ENCODE measurements around the gene BTBD9. TPM values are rescaled to one million over a fixed set of nuclear protein-coding genes. Genes with fewer than 3 reads are reported as not detected.

BTBD9 gene
- total RNA-seq, 1 donor from 2014 or later: 24.1 TPM

DNA sequence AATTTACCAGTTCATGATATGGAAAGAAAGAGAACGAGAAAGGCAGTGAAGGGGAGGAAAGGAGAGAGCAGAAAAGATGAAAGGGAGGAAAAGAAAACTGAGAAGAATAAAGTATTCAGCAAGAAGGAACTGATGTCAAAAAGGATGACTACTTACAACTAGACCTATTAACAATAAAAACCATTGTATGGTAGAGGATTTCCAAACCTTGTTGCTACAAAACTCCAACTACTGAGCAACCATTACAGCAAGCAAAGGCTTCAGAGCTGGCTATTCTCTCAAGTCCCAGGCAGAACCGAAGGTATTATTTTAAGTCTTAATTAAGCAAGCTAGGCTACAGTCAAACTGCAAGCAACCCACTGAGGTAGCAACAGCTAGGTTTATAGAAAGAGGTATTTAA lies 142.2 kb downstream of the BTBD9 start:
- no peaks in the 10 kb centered on the region for H3K9me3 ChIP-seq
- H3K27me3 ChIP-seq: no peaks in the 10 kb centered on the region
- no peaks in the 10 kb centered on the region for H3K36me3 ChIP-seq
- TF ChIP-seq, protein P1, sequence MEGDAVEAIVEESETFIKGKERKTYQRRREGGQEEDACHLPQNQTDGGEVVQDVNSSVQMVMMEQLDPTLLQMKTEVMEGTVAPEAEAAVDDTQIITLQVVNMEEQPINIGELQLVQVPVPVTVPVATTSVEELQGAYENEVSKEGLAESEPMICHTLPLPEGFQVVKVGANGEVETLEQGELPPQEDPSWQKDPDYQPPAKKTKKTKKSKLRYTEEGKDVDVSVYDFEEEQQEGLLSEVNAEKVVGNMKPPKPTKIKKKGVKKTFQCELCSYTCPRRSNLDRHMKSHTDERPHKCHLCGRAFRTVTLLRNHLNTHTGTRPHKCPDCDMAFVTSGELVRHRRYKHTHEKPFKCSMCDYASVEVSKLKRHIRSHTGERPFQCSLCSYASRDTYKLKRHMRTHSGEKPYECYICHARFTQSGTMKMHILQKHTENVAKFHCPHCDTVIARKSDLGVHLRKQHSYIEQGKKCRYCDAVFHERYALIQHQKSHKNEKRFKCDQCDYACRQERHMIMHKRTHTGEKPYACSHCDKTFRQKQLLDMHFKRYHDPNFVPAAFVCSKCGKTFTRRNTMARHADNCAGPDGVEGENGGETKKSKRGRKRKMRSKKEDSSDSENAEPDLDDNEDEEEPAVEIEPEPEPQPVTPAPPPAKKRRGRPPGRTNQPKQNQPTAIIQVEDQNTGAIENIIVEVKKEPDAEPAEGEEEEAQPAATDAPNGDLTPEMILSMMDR (IDR thresholded peaks at IDR 0.05): no peak
- TF ChIP-seq POLR2A (IDR thresholded peaks at IDR 0.05): no peak
- TF ChIP-seq POLR2AphosphoS5 (IDR thresholded peaks at IDR 0.05; ENCODE audit: insufficient read depth in 1 of 2, low read depth in 1 of 2): no peak
- H3K4me3 ChIP-seq: no peak overlapping the region
- peaks cover 5% of the 10 kb centered on the region for H3K4me1 ChIP-seq
- intact Hi-C loops (cut with DNase I): no loop called here
- no peak overlapping the region for H3K27ac ChIP-seq
- no peak for DNase-seq (ENCODE audit: extremely low spot score in 2 of 2)

DNA sequence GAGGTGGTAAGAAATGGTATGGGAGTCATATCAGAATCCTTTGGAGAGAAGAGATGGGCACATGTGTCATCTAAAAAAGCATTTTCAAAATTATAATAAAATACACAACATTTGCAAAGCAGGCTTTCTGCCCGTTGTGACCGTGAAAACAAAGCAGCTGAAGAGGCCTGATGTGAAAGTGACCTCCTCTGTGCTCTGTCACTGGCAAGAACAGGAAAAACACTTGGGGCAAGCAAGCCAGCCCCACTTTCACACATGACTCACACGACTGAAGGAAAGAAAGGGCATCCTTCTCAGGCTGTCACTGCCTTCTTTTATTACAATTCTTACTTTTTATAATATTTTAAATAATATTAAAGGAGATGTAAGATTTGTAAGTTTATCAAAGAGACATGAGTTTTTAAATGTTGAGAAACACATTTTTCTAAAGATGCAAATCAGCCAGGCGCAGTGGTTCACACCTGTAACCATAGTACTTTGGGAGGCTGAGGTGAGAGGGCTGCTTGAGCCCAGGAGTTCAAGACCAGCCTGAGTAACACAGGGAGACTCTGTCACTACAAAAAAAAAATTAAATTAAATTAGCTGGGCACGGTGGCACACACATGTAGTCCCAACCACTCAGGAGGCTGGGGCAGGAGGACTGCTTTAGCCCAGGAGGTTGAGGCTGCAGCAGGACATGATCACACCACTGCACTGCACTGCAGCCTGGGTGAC lies 143.7 kb downstream of the BTBD9 start:
- H3K9me3 ChIP-seq: no peaks in the 10 kb centered on the region
- H3K4me1 ChIP-seq: peaks cover 5% of the 10 kb centered on the region
- H3K4me3 ChIP-seq: no peak overlapping the region
- intact Hi-C loops (cut with DNase I): no loop called here
- H3K36me3 ChIP-seq: no peaks in the 10 kb centered on the region
- no peaks in the 10 kb centered on the region for H3K27me3 ChIP-seq
- H3K27ac ChIP-seq: no peak overlapping the region
- no peak for DNase-seq (ENCODE audit: extremely low spot score in 2 of 2)
- TF ChIP-seq POLR2AphosphoS5 (IDR thresholded peaks at IDR 0.05; ENCODE audit: insufficient read depth in 1 of 2, low read depth in 1 of 2): no peak
- TF ChIP-seq, protein P1 (IDR thresholded peaks at IDR 0.05): no peak
- no peak for TF ChIP-seq POLR2A (IDR thresholded peaks at IDR 0.05)

DNA sequence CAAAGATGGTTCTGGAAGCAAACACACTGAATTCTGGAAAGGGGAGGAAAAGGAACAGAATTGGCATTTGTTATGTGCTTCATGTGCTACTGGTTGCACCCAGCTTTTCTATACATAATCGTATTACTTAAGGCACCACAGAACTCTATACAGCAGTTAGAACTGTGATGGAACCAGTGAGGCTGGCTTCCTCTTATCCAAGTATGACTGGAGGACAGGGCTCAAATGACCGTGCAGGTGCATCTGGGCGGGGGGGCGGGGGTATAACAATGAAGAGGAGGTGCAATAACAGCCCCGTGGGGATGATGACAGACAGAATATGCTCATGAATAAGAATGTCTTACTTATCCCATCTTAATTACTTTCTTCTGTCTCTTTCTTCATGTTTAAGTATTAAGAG lies 144.2 kb downstream of the BTBD9 start:
- Histone ChIP-seq H3K9me3 (no peaks in the 10 kb centered on the region), H3K27ac (no peak overlapping the region), H3K4me3 (no peak overlapping the region), H3K4me1 (peaks cover 5% of the 10 kb centered on the region), H3K36me3 (no peaks in the 10 kb centered on the region), H3K27me3 (no peaks in the 10 kb centered on the region)
- no peak for DNase-seq (ENCODE audit: extremely low spot score in 2 of 2)
- TF ChIP-seq POLR2A (IDR thresholded peaks at IDR 0.05) (no peak), POLR2AphosphoS5 (IDR thresholded peaks at IDR 0.05; ENCODE audit: insufficient read depth in 1 of 2, low read depth in 1 of 2) (no peak)
- TF ChIP-seq, protein P1 (IDR thresholded peaks at IDR 0.05): no peak
- intact Hi-C loops (cut with DNase I): no loop called here

DNA sequence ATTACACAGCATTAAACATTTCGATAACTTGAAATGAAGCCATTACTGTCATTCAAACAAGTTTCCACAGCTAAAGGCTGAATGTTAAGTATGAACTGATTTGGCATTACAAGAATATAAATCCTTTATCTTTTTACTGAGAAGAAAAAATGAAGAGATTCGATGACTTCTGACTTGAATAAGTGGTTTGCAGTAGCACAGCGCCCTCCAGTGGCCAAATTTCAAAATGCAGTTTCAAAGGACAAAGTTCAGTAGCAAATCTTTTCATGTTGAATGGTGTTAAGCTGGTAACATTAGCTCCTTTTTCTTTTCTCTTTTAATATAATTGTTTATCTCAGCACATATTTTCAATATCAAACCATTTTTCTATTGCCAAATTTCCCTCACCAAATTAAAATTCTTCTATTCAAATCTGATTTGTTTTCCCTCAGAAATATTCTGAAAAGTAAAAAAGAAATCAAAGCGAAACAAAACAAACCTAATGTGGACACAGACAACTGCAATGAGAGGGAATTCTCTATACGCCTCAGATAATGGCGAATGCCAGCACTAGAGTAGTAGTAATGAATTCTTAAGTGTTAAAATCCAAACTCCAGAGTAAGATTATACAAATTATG lies 145.7 kb downstream of the BTBD9 start:
- H3K36me3 ChIP-seq: no peaks in the 10 kb centered on the region
- no peak overlapping the region for H3K27ac ChIP-seq
- intact Hi-C loops (cut with DNase I): no loop called here
- H3K9me3 ChIP-seq: no peaks in the 10 kb centered on the region
- TF ChIP-seq POLR2AphosphoS5 (IDR thresholded peaks at IDR 0.05; ENCODE audit: insufficient read depth in 1 of 2, low read depth in 1 of 2) (peak in 1 of 2 donors; percentile 72), POLR2A (IDR thresholded peaks at IDR 0.05) (no peak)
- TF ChIP-seq, protein P1 (IDR thresholded peaks at IDR 0.05): peak; percentile 73 to 92 (median 78)
- no peaks in the 10 kb centered on the region for H3K27me3 ChIP-seq
- H3K4me1 ChIP-seq: peaks cover 11% of the 10 kb centered on the region
- H3K4me3 ChIP-seq: no peak overlapping the region
- DNase-seq (ENCODE audit: extremely low spot score in 2 of 2): no peak

DNA sequence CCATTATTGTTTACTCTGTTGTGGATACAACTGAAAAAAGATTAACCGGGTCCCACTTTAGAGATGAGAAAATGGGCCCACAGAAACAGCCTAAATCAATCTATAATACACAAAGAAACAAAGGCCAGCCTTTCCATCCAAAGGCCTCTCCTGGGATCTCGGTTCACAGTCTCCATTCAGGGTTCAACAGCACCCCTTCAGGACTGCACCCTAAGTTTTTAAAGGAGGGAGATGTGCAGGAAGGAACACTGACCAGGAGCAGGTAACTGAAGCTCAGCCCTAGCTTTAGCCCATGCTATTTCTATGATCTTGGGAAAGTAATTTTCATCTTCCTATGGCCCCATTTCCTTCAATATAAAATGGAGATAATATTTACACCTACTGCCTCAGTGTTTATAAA lies 147.7 kb downstream of the BTBD9 start:
- TF ChIP-seq POLR2AphosphoS5 (IDR thresholded peaks at IDR 0.05; ENCODE audit: insufficient read depth in 1 of 2, low read depth in 1 of 2): no peak
- no peak for TF ChIP-seq POLR2A (IDR thresholded peaks at IDR 0.05)
- TF ChIP-seq, protein P1 (IDR thresholded peaks at IDR 0.05): no peak
- Histone ChIP-seq H3K27me3 (no peaks in the 10 kb centered on the region), H3K4me1 (peaks cover 5% of the 10 kb centered on the region), H3K9me3 (no peaks in the 10 kb centered on the region), H3K27ac (no peak overlapping the region), H3K4me3 (no peak overlapping the region), H3K36me3 (no peaks in the 10 kb centered on the region)
- no peak for DNase-seq (ENCODE audit: extremely low spot score in 2 of 2)
- intact Hi-C loops (cut with DNase I): no loop called here

All from vagina (tissue), 2 donors.